Fibroblast of upper back skin (primary cell): Measurements from ENCODE around the gene DNAJC12.

Experiments
- DNase-seq: peaks from one replicate; pipeline ENCODE4 v3.0.0-alpha.2; 2013

DNAJC12 gene

GRCh38 chr10:67760272-67760671 lies 77.7 kb downstream of the DNAJC12 start:
- DNase-seq, result no peak
